Astrocyte (in vitro differentiated cells and primary cell): ENCODE results near the gene RASGRF1.

ENCODE experiments used
- EZH2 ChIP-seq: IDR thresholded peaks from 2 replicates; pipeline ENCODE4 v1.6.1; 2012; ENCODE audit warnings: mild to moderate bottlenecking, low read length, inconsistent platforms; ENCODE audit not compliant: insufficient read depth
- TF ChIP-seq, protein P1 (sequence below): IDR thresholded peaks from 2 replicates; pipeline ENCODE4 v1.5.1; 2011; ENCODE audit warnings: low read depth, mild to moderate bottlenecking, inconsistent platforms, low read length, moderate library complexity; ENCODE audit not compliant: insufficient read depth

DNA sequence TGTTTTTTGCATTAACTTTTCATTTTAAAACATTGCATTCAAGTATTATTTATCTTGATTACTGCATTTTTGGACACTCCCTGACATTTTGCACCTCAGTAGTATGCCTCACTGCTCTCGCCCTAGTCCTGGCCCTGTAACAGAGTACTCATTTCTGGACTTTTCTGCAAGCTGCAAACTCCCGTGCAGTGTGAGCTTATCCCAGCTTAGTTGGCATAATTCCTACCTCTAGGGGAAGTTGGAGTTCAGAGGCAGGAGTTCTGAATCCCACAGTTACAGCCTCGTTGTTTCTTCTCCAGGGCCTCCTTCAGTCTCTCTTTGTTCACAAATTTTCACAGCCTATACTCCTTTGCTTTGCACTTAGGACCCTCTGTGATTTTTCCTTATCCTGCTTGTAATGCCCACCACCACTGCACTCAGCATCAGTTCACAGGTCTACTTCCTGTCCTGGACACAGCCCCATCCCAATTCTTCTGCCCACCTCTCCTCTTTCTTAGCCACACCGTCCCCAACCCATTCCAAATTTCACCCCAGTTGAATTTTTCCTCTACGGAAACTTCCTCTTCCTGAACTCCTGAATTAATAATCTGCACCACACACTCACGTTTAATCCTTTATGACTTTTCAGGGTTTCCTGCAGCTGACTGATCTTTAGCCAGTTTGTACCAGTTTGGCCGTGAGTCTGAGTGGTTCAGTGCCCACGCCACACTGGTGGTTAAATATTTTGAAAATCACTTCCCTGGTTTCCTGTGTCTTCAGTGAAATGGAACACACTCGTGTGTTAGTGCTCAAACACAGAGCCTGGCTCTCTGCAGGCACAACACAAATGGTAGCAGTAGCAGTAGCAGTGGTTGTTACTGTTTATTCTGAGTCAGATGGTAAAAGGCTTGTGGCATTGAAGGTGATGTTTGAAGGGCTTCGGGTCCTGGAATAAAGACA lies 139.4 kb downstream of the RASGRF1 start:
- TF ChIP-seq, protein P1, sequence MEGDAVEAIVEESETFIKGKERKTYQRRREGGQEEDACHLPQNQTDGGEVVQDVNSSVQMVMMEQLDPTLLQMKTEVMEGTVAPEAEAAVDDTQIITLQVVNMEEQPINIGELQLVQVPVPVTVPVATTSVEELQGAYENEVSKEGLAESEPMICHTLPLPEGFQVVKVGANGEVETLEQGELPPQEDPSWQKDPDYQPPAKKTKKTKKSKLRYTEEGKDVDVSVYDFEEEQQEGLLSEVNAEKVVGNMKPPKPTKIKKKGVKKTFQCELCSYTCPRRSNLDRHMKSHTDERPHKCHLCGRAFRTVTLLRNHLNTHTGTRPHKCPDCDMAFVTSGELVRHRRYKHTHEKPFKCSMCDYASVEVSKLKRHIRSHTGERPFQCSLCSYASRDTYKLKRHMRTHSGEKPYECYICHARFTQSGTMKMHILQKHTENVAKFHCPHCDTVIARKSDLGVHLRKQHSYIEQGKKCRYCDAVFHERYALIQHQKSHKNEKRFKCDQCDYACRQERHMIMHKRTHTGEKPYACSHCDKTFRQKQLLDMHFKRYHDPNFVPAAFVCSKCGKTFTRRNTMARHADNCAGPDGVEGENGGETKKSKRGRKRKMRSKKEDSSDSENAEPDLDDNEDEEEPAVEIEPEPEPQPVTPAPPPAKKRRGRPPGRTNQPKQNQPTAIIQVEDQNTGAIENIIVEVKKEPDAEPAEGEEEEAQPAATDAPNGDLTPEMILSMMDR, result no peak
- TF ChIP-seq EZH2, result no peak
